NB4 (cell line): Measurements from ENCODE around the gene MYO18A.

Source experiments
- DNase-seq: peaks from one replicate; pipeline ENCODE4 v3.0.0; 2010; ENCODE audit warnings: low read depth
- H3K4me3 ChIP-seq: one replicate; pipeline ENCODE4 v1.5.1; 2011; ENCODE audit warnings: mild to moderate bottlenecking, low read depth, low read length, moderate library complexity
- CTCF ChIP-seq: IDR thresholded peaks from one replicate; pipeline ENCODE4 v1.5.1; 2012; ENCODE audit warnings: low read depth, low read length
- MAX ChIP-seq: IDR thresholded peaks from 2 replicates; pipeline ENCODE4 v1.6.1; 2011; ENCODE audit warnings: low read depth, low read length
- MYC ChIP-seq: IDR thresholded peaks from 2 replicates; pipeline ENCODE4 v1.6.1; 2011; ENCODE audit warnings: low read depth, low read length
- POLR2A ChIP-seq: IDR thresholded peaks from 2 replicates; pipeline ENCODE4 v1.6.1; 2011; ENCODE audit warnings: mild to moderate bottlenecking; ENCODE audit not compliant: insufficient read length; ENCODE audit errors: extremely low read depth

The MYO18A gene

GRCh38 chr17:29071303-29071702, 108.9 kb downstream of the MYO18A start:
- DNase-seq, result no peak
- H3K4me3 ChIP-seq, result no peak overlapping the region
- TF ChIP-seq MYC, result no peak
- TF ChIP-seq CTCF, result no peak
- TF ChIP-seq MAX, result no peak
- TF ChIP-seq POLR2A, result no peak

GRCh38 chr17:29070781-29071180, 109.4 kb downstream of the MYO18A start:
- no peak for DNase-seq
- H3K4me3 ChIP-seq, result no peak overlapping the region
- TF ChIP-seq CTCF (no peak), MAX (no peak), POLR2A (no peak), MYC (no peak)

- H3K4me3 ChIP-seq, result no peak overlapping the region
- TF ChIP-seq MYC (no peak), POLR2A (no peak), MAX (no peak), CTCF (no peak)
- no peak for DNase-seq
Measured at GRCh38 chr17:29070308-29070707, 109.9 kb downstream of the MYO18A start.

GRCh38 chr17:29069526-29070041, 110.6 kb downstream of the MYO18A start:
- peak; percentile 39 for DNase-seq
- no peak overlapping the region for H3K4me3 ChIP-seq
- TF ChIP-seq MAX, result no peak
- no peak for TF ChIP-seq MYC
- TF ChIP-seq CTCF, result no peak
- no peak for TF ChIP-seq POLR2A

GRCh38 chr17:29068818-29069217, 111.4 kb downstream of the MYO18A start:
- TF ChIP-seq POLR2A (no peak), CTCF (no peak), MAX (no peak), MYC (no peak)
- no peak overlapping the region for H3K4me3 ChIP-seq
- no peak for DNase-seq
